GM19328 (cell line): ENCODE results near the gene HOXD11.

Experiments used
- ATAC-seq: cut with Tn5 transposase; IDR thresholded peaks from one replicate; pipeline ENCODE4 v1.9.1; 2021; ENCODE audit warnings: mild to moderate bottlenecking, moderate library complexity; ENCODE audit not compliant: unreplicated experiment

Gene HOXD11

GRCh38 chr2:176130957-176131847 lies 24.1 kb downstream of the HOXD11 start:
- ATAC-seq = no peak

GRCh38 chr2:176131848-176132158 lies 24.7 kb downstream of the HOXD11 start:
- no peak for ATAC-seq

GRCh38 chr2:176132205-176133171 lies 25.4 kb downstream of the HOXD11 start:
- no peak for ATAC-seq

- ATAC-seq = no peak
Observed at GRCh38 chr2:176133389-176133788, 26.3 kb downstream of the HOXD11 start.

- ATAC-seq = no peak
Observed at GRCh38 chr2:176134035-176134434, 27.0 kb downstream of the HOXD11 start.

- ATAC-seq = no peak
Observed at GRCh38 chr2:176135035-176135440, 28.0 kb downstream of the HOXD11 start.

- no peak for ATAC-seq
Observed at GRCh38 chr2:176136374-176137251, 29.5 kb downstream of the HOXD11 start.

GRCh38 chr2:176137252-176137580 lies 30.1 kb downstream of the HOXD11 start:
- no peak for ATAC-seq

GRCh38 chr2:176137906-176138305 lies 30.8 kb downstream of the HOXD11 start:
- ATAC-seq = no peak

GRCh38 chr2:176138526-176138922 lies 31.4 kb downstream of the HOXD11 start:
- no peak for ATAC-seq

- no peak for ATAC-seq
Observed at GRCh38 chr2:176138923-176139660, 32.0 kb downstream of the HOXD11 start.

- peak; percentile 14 for ATAC-seq
Observed at GRCh38 chr2:176139661-176140512, 32.8 kb downstream of the HOXD11 start.

GRCh38 chr2:176140513-176141317 lies 33.6 kb downstream of the HOXD11 start:
- ATAC-seq = peak; percentile 86

GRCh38 chr2:176142281-176142680 lies 35.2 kb downstream of the HOXD11 start:
- ATAC-seq = no peak

- no peak for ATAC-seq
Observed at GRCh38 chr2:176145085-176145969, 38.2 kb downstream of the HOXD11 start.

- no peak for ATAC-seq
Observed at GRCh38 chr2:176146101-176146500, 39.0 kb downstream of the HOXD11 start.

GRCh38 chr2:176146645-176147044 lies 39.6 kb downstream of the HOXD11 start:
- no peak for ATAC-seq
